HFF-Myc (cell line): ENCODE results near the gene PTPRA.

Experiments
- DNase-seq: peaks from one replicate; pipeline ENCODE4 v3.0.0-alpha.2; 2011; ENCODE audit warnings: low read depth; ENCODE audit errors: extremely low read depth
- H3K4me3 ChIP-seq: replicated peaks from 2 replicates; pipeline ENCODE4 v1.5.1; 2011; ENCODE audit warnings: low read depth, mild to moderate bottlenecking, control low read depth, low read length
- TF ChIP-seq, protein P1 (sequence below): IDR thresholded peaks from 2 replicates; pipeline ENCODE4 v1.5.1; 2012; ENCODE audit warnings: mild to moderate bottlenecking, low read depth, low read length, control low read depth; ENCODE audit errors: missing control alignments

Gene PTPRA

DNA sequence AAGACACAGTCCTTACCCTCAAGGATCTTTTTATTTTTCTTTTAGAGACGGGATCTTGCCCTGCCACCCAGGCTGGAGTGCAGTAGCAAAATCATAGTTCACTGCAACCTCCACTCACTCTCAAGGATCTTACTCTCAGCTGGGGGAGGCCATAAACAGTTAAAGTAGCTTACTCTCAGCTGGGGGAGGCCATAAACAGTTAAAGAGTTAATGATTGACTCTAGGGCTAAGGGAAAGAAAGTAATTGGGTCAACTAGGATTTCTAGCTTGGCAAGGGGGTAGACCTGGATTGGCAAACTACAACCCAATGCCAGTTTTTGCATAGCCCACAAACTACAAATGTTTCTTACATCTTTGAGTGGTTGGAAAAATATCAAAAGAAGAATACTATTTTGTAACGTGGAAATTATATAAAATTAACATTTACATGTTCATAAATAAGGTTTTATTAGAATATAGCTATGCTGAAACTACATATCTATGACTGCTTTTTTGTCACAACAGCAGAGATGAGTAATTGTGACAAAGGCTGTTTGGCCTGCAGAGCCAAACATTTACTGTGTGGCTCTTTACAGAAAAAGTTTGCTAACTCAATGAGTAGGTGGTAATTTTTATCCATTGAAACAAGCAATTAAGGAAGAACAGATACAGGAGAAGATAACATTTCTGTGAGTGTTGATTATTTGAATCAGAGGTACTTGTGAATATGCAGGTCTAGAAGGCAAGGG, 46.4 kb downstream of the PTPRA start:
- TF ChIP-seq, protein P1, sequence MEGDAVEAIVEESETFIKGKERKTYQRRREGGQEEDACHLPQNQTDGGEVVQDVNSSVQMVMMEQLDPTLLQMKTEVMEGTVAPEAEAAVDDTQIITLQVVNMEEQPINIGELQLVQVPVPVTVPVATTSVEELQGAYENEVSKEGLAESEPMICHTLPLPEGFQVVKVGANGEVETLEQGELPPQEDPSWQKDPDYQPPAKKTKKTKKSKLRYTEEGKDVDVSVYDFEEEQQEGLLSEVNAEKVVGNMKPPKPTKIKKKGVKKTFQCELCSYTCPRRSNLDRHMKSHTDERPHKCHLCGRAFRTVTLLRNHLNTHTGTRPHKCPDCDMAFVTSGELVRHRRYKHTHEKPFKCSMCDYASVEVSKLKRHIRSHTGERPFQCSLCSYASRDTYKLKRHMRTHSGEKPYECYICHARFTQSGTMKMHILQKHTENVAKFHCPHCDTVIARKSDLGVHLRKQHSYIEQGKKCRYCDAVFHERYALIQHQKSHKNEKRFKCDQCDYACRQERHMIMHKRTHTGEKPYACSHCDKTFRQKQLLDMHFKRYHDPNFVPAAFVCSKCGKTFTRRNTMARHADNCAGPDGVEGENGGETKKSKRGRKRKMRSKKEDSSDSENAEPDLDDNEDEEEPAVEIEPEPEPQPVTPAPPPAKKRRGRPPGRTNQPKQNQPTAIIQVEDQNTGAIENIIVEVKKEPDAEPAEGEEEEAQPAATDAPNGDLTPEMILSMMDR = no peak
- no peak for DNase-seq
- no peak overlapping the region for H3K4me3 ChIP-seq

GRCh38 chr20:2920473-2920872, 47.2 kb downstream of the PTPRA start:
- H3K4me3 ChIP-seq = no peak overlapping the region
- no peak for DNase-seq
- TF ChIP-seq, protein P1 = no peak

- H3K4me3 ChIP-seq = no peak overlapping the region
- TF ChIP-seq, protein P1 = no peak
- no peak for DNase-seq
These were observed 48.2 kb downstream of the PTPRA start for GRCh38 chr20:2921506-2921905.

GRCh38 chr20:2922957-2923356, 49.7 kb downstream of the PTPRA start:
- no peak overlapping the region for H3K4me3 ChIP-seq
- TF ChIP-seq, protein P1 = no peak
- DNase-seq = no peak

GRCh38 chr20:2930538-2930937, 57.3 kb downstream of the PTPRA start:
- no peak overlapping the region for H3K4me3 ChIP-seq
- no peak for DNase-seq
- TF ChIP-seq, protein P1 = no peak

- no peak overlapping the region for H3K4me3 ChIP-seq
- no peak for DNase-seq
- TF ChIP-seq, protein P1 = no peak
These were observed 59.2 kb downstream of the PTPRA start for GRCh38 chr20:2932498-2932897.

GRCh38 chr20:2937902-2938301, 64.6 kb downstream of the PTPRA start:
- TF ChIP-seq, protein P1 = no peak
- no peak for DNase-seq
- H3K4me3 ChIP-seq = no peak overlapping the region
